Loucy (cell line): ENCODE results near the gene ZNF768.

Experiments
- H2AFZ ChIP-seq: fragments of 200-600 bp; sonication (generic); 2 replicates; pipeline ENCODE4 v1.6.0; 2016; ENCODE audit warnings: antibody characterized with exemption, mild to moderate bottlenecking, low read length, moderate library complexity
- H3F3A ChIP-seq: fragments of 200-600 bp; 2 replicates; pipeline ENCODE4 v1.6.0; 2016; ENCODE audit warnings: antibody characterized with exemption, low read depth, mild to moderate bottlenecking
- H3K27me3 ChIP-seq: fragments of 200-600 bp; sonication (generic); 2 replicates; pipeline ENCODE4 v1.6.1; 2014; ENCODE audit warnings: low read length, mild to moderate bottlenecking; ENCODE audit not compliant: insufficient read depth, poor library complexity, severe bottlenecking
- H3K36me3 ChIP-seq: fragments of 200-600 bp; sonication (generic); 2 replicates; pipeline ENCODE4 v1.6.1; 2016; ENCODE audit warnings: low read length; ENCODE audit not compliant: insufficient read depth
- H3K4me1 ChIP-seq: fragments of 200-600 bp; sonication (generic); 2 replicates; pipeline ENCODE4 v1.5.1; 2014; ENCODE audit warnings: low read length, mild to moderate bottlenecking; ENCODE audit not compliant: insufficient read depth, poor library complexity, severe bottlenecking
- H3K4me2 ChIP-seq: fragments of 200-600 bp; sonication (generic); 2 replicates; pipeline ENCODE4 v1.6.0; 2014; ENCODE audit warnings: antibody characterized with exemption, low read length, low read depth, mild to moderate bottlenecking; ENCODE audit not compliant: poor library complexity, severe bottlenecking
- H3K4me3 ChIP-seq: fragments of 200-600 bp; sonication (generic); 2 replicates; pipeline ENCODE4 v1.5.1; 2014; ENCODE audit warnings: low read length, mild to moderate bottlenecking, mixed read lengths; ENCODE audit not compliant: poor library complexity, severe bottlenecking
- H3K79me2 ChIP-seq: fragments of 200-600 bp; sonication (generic); 2 replicates; pipeline ENCODE4 v1.6.1; 2014; ENCODE audit warnings: low read length; ENCODE audit not compliant: insufficient read depth
- H3K9ac ChIP-seq: fragments of 200-600 bp; sonication (generic); 2 replicates; pipeline ENCODE4 v1.6.0; 2014; ENCODE audit warnings: mild to moderate bottlenecking, low read depth, low read length, moderate library complexity; ENCODE audit not compliant: poor library complexity, severe bottlenecking
- H3K9me2 ChIP-seq: fragments of 200-600 bp; sonication (generic); replicated peaks from 2 replicates; pipeline ENCODE4 v1.6.1; 2016; ENCODE audit warnings: low read depth, low read length, mixed read lengths
- H3K9me3 ChIP-seq: fragments of 200-600 bp; sonication (generic); 2 replicates; pipeline ENCODE4 v1.6.1; 2014; ENCODE audit warnings: mild to moderate bottlenecking, antibody characterized with exemption, low read length, low read depth; ENCODE audit not compliant: insufficient read depth
- H4K20me1 ChIP-seq: fragments of 200-600 bp; sonication (generic); 2 replicates; pipeline ENCODE4 v1.6.0; 2014; ENCODE audit warnings: antibody characterized with exemption, low read length, mild to moderate bottlenecking; ENCODE audit not compliant: insufficient read depth, poor library complexity, severe bottlenecking
- CTCF ChIP-seq: fragments of 200-600 bp; sonication (generic); conservative IDR thresholded peaks from 2 replicates; pipeline ENCODE4 v1.5.1; 2014; ENCODE audit warnings: mild to moderate bottlenecking, antibody characterized with exemption, low read length
- EZH2phosphoT487 ChIP-seq: fragments of 200-600 bp; IDR thresholded peaks from 2 replicates; pipeline ENCODE4 v1.6.1; 2018; ENCODE audit warnings: antibody characterized with exemption, mild to moderate bottlenecking, moderate library complexity, borderline replicate concordance

Gene ZNF768

DNA sequence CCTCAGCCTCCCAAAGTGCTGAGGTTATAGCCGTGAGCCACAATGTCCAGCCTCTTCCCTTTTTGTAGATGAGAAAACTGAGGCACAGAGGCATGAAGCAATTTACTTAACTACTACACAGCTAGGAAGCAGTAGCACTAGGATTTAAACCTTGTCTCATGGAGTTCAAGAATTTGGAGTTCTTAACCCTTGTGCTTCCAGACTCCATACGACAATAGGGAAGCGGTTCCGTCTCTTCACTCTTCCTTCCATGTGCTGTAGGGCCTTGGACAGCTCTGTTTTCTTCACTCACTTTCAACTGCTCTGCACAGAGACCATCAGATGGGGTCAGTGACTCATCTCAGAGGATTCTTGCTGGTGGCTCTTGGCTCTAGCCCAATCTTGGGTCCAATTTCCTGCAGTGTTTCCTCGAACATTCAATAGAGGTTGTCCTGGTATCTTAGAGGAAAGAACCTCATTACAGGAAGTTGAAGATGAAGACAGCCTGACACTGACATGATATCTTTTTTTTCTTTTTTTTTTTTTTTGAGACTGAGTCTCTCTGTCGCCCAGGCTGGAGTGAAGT is 34.5 kb downstream of the ZNF768 start:
- H3K36me3 ChIP-seq, result peaks cover 3% of the 10 kb centered on the region; the same call in 1 of the 2 replicates
- TF ChIP-seq CTCF, result no peak; the same call in 1 of the 2 replicates
- TF ChIP-seq EZH2phosphoT487, result no peak
- H3K4me3 ChIP-seq, result no peak overlapping the region
- no peaks in the 10 kb centered on the region for H3F3A ChIP-seq
- H3K9ac ChIP-seq, result peak overlapping the region; percentile 18
- H3K4me2 ChIP-seq, result peak overlapping the region; percentile 44
- no peaks in the 10 kb centered on the region for H3K9me2 ChIP-seq
- H3K9me3 ChIP-seq, result no peaks in the 10 kb centered on the region
- no peak overlapping the region for H2AFZ ChIP-seq
- H3K4me1 ChIP-seq, result peaks cover 12% of the 10 kb centered on the region
- no peaks in the 10 kb centered on the region for H3K79me2 ChIP-seq
- H4K20me1 ChIP-seq, result no peaks in the 10 kb centered on the region
- H3K27me3 ChIP-seq, result no peaks in the 10 kb centered on the region

GRCh38 chr16:30491229-30491628 is 35.1 kb downstream of the ZNF768 start:
- Histone ChIP-seq H3K9me3 (no peaks in the 10 kb centered on the region), H3K4me1 (peaks cover 12% of the 10 kb centered on the region), H3K4me3 (no peak overlapping the region), H4K20me1 (no peaks in the 10 kb centered on the region), H3K9me2 (no peaks in the 10 kb centered on the region), H2AFZ (no peak overlapping the region), H3K4me2 (peak overlapping the region; percentile 44), H3K36me3 (peaks cover 3% of the 10 kb centered on the region; the same call in 1 of the 2 replicates), H3K27me3 (no peaks in the 10 kb centered on the region), H3F3A (no peaks in the 10 kb centered on the region), H3K9ac (peak overlapping the region; percentile 18), H3K79me2 (no peaks in the 10 kb centered on the region)
- TF ChIP-seq CTCF (no peak), EZH2phosphoT487 (no peak)

DNA sequence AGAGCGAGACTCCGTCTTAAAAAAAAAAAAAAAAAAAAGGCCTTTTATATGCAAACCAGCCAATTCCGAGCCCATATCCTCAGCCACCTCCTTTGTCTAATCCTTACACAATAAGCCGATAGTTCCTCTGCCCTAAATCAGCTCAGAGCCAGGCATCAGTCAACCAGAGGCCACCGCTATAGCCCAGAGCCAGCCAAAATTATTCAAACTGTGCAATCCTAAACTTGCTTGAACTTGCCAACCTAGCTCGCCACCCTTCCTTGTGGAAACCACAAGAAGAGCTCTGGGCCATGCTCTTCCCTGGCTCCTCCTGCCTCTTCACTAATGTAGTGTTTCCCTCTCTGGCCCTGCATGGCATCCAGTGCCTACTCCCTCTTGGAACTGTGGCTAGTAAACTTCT is 36.2 kb downstream of the ZNF768 start:
- no peaks in the 10 kb centered on the region for H3K27me3 ChIP-seq
- no peaks in the 10 kb centered on the region for H3K9me2 ChIP-seq
- H3K4me2 ChIP-seq, result no peak overlapping the region
- no peaks in the 10 kb centered on the region for H3K9me3 ChIP-seq
- no peaks in the 10 kb centered on the region for H4K20me1 ChIP-seq
- H3K79me2 ChIP-seq, result no peaks in the 10 kb centered on the region
- H3K36me3 ChIP-seq, result peaks cover 3% of the 10 kb centered on the region; the same call in 1 of the 2 replicates
- H3K4me3 ChIP-seq, result no peak overlapping the region
- H3F3A ChIP-seq, result no peaks in the 10 kb centered on the region
- H2AFZ ChIP-seq, result no peak overlapping the region
- H3K4me1 ChIP-seq, result peaks cover 12% of the 10 kb centered on the region
- no peak for TF ChIP-seq CTCF
- no peak for TF ChIP-seq EZH2phosphoT487
- H3K9ac ChIP-seq, result no peak overlapping the region
